ENCODE measurements around the gene CLDN8. TPM values are rescaled to one million over a fixed set of nuclear protein-coding genes. Genes with fewer than 3 reads are reported as not detected.

CLDN8 gene
- total RNA-seq, 1 experiment from 2014 or later, result not detected

GRCh38 chr21:30189773-30190172 lies 26.1 kb downstream of the CLDN8 start:
- intact Hi-C loops (cut with micrococcal nuclease), result no loop called here
- no peak overlapping the region for H3K27ac ChIP-seq (ENCODE audit: low read depth, low read length)

More at GRCh38 chr21:30189773-30190172, 26.1 kb downstream of the CLDN8 start:
- no TSS peak for BruUV-seq (replicated peaks)
- Histone ChIP-seq H3K9me2 (ENCODE audit: insufficient read depth) (no peaks in the 10 kb centered on the region), H2AFZ (ENCODE audit: low read depth, low read length, poor library complexity, severe bottlenecking) (no peak overlapping the region), H3K79me2 (ENCODE audit: insufficient read depth, low read length) (no peaks in the 10 kb centered on the region), H3K4me1 (ENCODE audit: control insufficient read depth in 1 of 2, insufficient read depth in 2 of 2, low read length in 2 of 2) (no peaks in the 10 kb centered on the region), H3K4me2 (ENCODE audit: low read length) (no peak overlapping the region), H3K9ac (ENCODE audit: low read length) (no peak overlapping the region), H4K20me1 (ENCODE audit: insufficient read depth) (no peaks in the 10 kb centered on the region), H3K9me3 (ENCODE audit: control insufficient read depth in 1 of 2, insufficient read depth in 1 of 2, low read depth in 1 of 2, low read length in 2 of 2) (peaks cover 4 to 42% of the 10 kb centered on the region in 2 experiments; a peak in 3 of 4 replicates), H3K36me3 (ENCODE audit: control insufficient read depth in 1 of 2, insufficient read depth in 2 of 2, low read length in 2 of 2) (no peaks in the 10 kb centered on the region), H3K27me3 (ENCODE audit: insufficient read depth, low read length) (no peaks in the 10 kb centered on the region), H3K4me3 (replicated peaks in 1 of 2; ENCODE audit: low read depth in 1 of 2, low read length in 2 of 2) (no peak overlapping the region)
- RAD21 ChIA-PET (ENCODE audit: low non-redundant PET in 1 of 2, low total read pairs in 2 of 2, uncharacterized antibody in 2 of 2, unreplicated experiment in 2 of 2), result no interaction called here
- POLR2A ChIA-PET, result no interaction called here
- CTCF ChIA-PET, result no interaction called here
- no peak for DNase-seq (ENCODE audit: low read depth, low spot score)
- no peak for ATAC-seq
- TF ChIP-seq ZFX (IDR thresholded peaks at IDR 0.05) (no peak), EGR1 (IDR thresholded peaks at IDR 0.05; ENCODE audit: low read depth) (no peak), JUND (IDR thresholded peaks at IDR 0.05) (no peak), YY1 (IDR thresholded peaks at IDR 0.05; ENCODE audit: extremely low read depth, insufficient replicate concordance, low read depth, low read length) (no peak), POLR2A (IDR thresholded peaks at IDR 0.05; ENCODE audit: borderline replicate concordance, extremely low read depth, insufficient read depth, insufficient read length) (no peak), EZH2 (IDR thresholded peaks at IDR 0.05) (no peak), REST (IDR thresholded peaks at IDR 0.05; ENCODE audit: low read depth) (no peak), MAX (IDR thresholded peaks at IDR 0.05) (no peak), ATF3 (IDR thresholded peaks at IDR 0.05) (no peak), EZH2phosphoT487 (IDR thresholded peaks at IDR 0.05; ENCODE audit: borderline replicate concordance) (no peak), POLR2AphosphoS5 (IDR thresholded peaks at IDR 0.05; ENCODE audit: low read depth, low read length) (no peak), ELF1 (IDR thresholded peaks at IDR 0.05; ENCODE audit: borderline replicate concordance, low read depth) (no peak), FOSL1 (IDR thresholded peaks at IDR 0.05; ENCODE audit: low read depth) (no peak), SRF (IDR thresholded peaks at IDR 0.05; ENCODE audit: low read depth) (no peak), SIN3A (IDR thresholded peaks at IDR 0.05; ENCODE audit: low read depth) (no peak), ZNF274 (IDR thresholded peaks at IDR 0.05; ENCODE audit: low read depth, low read length) (no peak), CEBPB (IDR thresholded peaks at IDR 0.05; ENCODE audit: low read depth) (no peak), TCF7L2 (IDR thresholded peaks at IDR 0.05; ENCODE audit: borderline replicate concordance, extremely low read depth, insufficient read depth, insufficient read length) (no peak)
